NCI-H2081 treated with DMSO at 0.1 percent for 48 hours (cell line): ENCODE results near the gene CD58.
A peak's percentile ranks its signal among the peaks of the same experiment; 100 is the strongest.

Source experiments
- DNase-seq: peaks from one replicate; lab custom pipeline; 2025; lab: John Stamatoyannopoulos, UW

CD58 gene

DNA sequence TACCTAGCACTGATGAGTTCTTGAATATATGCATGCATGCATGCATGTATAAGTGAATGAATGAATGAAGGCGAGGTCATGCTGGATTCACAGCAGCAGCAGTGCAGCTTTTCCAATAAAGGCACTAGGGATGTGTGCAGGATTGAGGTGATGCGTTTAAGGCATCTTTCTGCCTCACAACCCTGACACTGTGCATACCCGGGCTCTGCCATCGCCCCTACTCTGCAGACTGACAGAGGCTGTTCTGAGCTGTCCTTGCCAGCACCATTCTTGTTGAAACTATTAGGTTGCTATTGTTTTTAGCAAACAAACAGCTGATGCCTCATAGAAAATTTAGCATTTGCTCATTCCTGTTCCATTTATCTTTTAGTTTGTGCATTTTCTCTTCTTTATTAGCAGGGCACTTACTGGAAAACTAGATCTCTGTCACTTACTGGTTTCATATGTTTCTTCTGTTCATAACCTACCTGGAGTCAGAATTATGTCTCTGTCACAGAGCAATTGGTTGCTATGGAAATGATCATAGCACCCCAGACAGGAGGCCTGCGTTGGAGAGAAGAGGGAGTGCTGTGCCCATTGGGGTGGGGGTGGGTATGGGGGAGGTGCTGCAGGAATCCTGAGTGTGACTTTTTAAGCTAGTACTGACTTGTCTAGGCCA is 79.0 kb downstream of the CD58 start:
- DNase-seq, result no peak

DNA sequence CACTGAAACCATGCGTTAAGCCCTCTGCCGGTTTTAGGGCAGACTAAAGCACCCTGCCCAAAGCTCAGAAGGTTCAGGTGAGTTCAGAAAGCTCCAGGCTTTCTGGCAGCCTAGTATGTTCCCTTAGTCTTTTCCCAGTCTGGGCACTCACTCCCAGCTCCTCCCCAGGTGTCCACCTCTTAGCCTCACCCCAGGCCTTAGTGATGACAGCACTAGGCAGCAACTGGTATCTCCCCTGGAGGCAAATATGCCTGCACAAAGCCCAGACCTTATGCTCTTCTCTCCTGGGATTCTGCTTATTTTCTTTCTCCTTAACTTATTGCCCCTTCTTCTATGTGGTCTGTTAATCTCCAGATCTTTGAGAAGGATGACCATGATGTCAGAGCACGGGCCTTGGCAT is 80.2 kb downstream of the CD58 start:
- DNase-seq, result no peak

DNA sequence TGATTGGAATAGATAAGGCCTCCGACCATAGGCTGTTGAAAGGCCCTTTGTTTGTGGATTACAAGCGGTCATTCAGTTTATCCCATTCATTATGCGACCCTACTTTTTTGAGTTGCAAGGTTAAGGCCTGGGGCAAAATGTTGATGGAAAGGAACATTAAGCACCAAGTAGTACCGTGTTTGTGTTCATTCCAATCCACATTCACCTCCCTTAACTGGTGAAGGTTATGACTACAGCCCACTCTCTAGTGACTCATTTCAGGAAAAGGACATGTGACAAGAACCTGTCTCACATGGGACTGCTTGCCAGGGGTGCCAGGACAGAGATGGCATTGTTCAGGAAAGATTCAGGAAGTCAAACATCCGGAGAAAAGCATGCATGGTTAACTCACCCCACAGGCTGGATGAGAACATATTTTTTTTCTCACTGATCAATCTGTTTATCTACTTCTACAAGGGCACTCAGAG is 81.6 kb downstream of the CD58 start:
- no peak for DNase-seq

DNA sequence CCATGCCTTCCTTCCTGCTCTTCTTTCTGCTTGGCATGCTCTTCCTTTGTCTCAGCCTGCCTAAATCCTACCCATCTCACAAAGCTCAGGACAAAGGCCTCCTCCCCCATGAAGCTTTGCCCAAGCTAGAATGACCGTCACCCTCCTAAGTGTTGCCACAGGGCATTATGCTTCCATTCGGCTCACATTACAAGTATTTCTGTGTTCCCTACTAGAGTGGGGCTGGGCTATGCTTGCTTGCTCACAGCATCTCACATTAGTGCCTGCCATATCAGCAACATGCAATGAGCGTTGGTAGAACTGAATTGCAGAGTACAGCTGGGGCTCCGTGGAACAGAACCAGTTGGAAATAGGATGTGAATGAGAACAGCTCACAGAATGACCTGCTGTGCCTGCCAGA is 82.8 kb downstream of the CD58 start:
- no peak for DNase-seq

DNA sequence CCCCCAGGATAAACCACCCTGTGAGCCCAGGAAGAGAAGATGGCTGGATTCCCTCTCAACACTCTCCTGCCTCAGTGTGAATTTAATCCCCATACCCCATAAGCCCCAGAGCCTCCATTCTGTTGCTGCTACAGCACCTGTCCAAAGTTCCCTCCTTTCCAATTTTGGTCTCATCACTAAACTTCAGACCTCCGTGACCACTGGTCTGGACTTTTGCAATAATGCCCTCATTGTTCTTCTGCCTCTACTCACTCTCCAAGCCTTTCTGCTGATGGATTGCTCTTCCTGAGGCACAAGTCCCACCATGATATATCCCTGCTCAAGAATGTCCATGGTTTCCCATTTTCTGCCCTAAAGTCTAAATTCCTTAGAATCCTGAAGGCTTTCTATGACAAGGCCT is 83.2 kb downstream of the CD58 start:
- no peak for DNase-seq

DNA sequence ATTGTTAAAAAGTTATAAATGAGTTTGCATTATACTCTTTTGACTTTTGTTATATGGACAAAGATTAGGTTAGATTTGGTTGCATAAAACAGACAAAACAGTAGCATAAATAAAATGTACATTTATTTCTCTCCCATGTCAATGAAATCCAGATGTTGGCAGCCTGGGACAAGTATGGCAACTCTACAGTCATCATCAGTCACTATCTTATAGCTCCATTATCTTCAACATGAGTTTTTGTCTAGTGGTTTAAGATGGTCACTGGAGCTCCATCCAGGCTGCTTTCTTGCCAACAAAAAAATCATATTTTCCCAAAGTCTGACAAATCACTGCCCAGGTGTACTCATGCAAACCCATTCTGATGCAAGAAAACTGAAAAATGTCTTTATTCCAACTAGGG is 83.8 kb downstream of the CD58 start:
- no peak for DNase-seq

DNA sequence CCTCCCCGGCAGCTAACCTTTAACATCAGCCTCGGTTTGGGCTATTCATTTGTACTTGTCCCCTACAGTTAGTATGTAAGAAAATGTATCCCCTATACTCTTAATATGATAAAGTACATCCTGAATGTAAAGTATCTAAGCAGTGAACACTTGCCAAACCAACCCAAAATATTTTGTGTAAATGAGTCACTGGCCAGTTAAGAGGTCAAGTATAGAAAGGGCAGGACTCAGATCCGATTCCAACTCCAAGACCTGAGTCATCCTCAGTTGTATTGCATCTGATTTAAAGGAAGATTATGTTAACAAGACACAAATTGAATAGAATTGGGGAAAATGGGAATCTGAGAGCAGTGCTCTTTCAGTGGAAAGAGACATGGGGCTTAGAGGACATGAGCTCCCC is 84.4 kb downstream of the CD58 start:
- DNase-seq, result no peak

DNA sequence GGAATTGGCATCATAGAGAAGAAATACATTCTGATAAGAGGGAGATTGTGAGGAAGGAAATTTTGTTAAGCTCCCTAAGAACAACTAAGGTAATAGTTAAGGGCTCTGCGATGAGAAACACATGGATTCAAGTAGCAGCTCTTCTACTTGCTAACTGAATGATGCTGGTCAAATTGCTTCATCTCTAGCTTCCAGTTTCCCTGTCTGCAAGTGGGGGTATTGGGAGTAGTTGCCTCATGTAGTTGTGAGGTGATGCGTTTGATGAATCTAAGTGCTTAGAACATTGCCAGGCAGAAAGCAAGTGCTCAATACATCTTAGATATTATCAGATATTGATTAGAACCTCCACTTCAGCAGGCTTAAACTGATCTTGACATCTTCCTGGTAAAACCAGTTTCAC is 84.8 kb downstream of the CD58 start:
- no peak for DNase-seq

DNA sequence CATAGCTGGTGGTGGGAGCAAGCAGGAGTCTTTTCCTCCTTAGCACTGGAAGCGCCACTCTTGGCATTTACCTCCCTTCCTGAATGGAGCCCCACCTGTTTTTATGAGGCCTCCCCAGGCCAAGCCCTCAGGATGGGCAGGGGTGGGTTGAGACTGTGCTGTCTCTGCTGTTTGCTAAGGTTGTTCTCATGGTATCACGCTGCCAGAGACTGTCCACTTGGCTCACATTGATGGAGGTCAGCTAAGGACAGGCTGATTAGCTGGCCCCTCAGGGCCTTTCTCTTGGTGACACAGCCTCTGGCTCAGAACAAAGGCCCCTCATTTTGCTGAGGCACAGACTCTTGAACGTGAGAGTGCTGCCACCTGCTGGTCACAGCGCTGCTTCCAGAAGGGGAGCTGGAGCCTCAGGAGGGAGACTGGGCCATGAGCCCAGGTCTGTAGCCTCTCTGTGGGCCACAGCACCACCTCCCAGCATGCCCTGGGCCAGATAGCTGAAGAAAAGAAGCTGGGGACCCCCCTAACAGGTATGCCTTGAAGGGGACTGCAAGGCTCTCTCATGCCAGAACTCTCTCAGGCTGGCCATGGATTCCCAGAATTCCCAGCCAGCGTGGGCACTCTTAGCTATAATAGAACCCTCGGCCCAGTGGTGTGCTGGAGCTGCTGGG is 85.6 kb downstream of the CD58 start:
- no peak for DNase-seq

DNA sequence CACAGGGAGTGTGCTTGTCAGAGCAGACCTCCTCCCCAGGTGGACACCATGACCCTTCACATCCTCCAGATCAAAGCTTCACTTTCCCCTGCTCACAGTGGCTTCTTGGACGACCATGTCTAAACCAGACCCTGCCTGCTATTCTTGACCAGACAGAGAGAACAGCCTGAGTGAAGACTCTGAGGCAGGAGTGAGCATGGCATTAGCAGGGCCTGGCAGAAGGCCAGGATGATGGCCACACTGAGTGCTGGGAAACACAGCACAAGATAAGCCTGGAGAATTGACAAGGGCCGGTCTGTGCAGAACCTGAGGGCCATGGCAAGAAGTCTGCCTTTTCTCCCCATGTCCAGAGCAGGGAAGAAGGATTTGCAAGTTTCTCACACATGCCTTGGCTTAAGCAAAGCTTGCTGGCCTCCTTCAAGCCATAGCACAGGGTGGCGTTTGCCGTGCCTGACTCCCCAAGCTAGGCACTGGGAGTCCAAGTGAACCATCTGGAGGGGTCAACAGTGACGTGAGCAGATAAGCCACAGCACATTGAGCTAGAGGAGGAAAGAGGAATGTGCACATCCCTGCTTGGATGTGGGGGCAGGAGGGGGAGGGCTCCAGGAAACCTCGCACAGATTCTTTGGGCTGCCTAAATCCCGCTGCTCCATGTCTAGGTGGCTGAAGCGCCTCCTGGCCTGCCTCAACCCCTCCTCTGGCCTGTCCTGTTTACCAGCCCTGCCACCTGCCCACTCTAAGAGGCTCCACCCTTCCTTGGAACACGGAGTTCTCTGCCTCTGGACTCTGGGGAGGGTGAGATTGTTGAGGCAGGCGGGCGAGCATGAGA is 87.1 kb downstream of the CD58 start:
- DNase-seq, result no peak

DNA sequence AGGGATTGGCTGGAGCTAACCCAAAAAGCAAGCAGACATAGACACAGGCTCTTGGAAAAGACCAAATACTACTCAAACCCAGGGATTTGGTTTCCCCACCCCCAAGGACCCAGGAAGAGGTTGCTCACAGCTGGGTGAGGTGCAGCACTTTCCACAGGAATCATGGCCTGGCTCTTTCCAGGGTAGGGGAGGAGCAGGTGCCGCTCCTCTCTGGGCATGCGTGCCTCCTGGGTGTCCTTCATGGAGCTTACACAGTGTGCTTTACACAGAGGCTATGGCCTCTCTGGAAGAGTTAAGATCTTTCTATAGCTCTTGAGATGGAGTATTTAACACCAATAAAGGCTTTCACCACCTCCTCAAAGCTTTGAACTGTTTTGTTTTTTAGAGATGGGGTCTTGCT is 88.3 kb downstream of the CD58 start:
- no peak for DNase-seq

DNA sequence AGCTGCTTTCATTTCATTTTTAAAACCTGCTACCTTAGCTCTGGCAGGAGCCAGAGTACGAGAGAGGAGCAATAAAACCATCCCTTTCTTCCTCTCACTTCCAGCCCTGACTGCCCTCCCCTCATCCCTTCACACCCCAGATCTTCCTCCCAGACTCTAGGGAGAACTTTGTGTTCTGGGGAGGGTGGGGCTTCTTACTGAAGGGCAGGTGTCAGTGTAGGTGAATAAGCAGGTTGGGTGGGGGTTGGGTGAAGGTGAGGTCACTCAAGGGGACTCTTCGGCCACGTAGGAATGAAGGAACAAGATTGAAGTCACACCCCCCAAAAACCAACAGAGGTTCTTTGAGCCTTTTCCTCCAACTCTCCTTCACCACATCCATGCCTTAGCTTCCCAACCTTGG is 88.9 kb downstream of the CD58 start:
- DNase-seq, result no peak

DNA sequence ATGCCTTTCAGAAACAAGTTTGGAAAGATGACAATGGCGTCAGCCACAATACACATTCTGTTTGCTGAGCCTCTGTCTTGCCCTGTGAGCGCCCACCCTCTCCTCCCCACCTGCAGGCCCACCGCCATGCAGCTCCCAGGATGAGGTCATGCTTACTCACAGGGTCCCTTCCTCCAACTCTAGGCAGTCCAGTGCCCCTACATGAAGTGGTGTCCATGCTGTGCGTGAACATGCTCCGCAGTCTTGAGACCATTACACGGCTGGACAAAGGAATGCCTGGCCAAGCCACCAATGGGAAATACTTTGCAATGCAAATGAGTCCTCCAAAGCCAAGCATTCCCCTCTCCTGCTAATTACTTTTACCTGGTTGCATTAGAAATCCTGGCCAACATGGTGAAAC is 92.2 kb downstream of the CD58 start:
- no peak for DNase-seq

DNA sequence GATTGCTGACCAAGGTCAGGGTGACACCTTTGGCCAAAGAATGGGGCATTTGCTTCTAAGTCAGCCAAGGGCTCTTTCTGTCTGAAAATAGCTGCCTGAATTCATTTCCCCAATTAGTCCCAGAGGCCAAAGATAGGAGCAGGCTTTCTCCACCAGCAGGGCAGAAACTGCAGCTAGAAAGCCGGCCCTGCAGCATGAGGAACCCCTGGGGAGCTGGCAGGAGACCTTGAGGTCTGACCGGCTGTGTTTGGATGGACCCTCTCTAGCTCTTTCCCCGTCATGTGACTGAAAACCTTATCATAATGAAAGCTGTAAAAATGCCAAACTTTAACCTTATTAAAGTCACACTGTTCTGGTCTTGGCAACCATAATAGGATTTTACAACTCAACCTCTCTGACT is 93.4 kb downstream of the CD58 start:
- no peak for DNase-seq

DNA sequence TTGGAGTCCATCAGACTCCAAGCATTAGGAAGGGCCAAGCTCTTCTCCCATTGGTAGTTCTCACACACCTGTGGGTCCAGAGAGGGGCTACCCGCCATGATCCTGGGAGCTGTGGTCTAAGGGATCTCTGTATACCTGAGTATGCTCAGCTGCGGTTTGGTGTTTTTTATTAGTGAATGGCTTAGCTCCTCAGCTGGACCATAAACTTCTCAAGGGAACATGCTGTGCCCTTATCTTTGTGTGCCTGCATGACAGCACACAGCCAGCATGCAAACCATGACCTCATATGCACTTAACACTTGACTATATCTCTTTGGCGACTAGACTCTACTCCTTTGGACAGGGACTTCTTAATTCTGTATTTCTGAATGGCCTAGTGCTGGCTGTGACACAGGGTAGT is 94.5 kb downstream of the CD58 start:
- no peak for DNase-seq

DNA sequence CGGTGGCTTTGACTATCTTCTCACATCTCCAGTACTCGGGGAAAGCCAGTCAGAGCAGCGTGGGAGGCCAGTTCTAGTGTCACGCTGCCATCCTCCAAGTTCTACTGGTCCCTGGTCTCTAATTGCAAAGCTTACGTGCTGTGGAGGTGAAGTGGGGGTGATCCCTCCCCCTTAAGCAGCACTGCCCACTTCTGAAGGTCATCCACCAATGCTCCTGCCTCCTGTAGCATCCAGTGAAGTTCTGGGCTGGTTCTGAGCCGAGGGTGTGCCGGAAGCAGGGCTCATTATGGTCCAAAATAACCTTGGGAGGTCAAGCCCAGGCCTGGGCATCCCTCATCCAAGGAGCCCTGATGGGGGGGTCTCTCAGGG is 95.0 kb downstream of the CD58 start:
- no peak for DNase-seq

DNA sequence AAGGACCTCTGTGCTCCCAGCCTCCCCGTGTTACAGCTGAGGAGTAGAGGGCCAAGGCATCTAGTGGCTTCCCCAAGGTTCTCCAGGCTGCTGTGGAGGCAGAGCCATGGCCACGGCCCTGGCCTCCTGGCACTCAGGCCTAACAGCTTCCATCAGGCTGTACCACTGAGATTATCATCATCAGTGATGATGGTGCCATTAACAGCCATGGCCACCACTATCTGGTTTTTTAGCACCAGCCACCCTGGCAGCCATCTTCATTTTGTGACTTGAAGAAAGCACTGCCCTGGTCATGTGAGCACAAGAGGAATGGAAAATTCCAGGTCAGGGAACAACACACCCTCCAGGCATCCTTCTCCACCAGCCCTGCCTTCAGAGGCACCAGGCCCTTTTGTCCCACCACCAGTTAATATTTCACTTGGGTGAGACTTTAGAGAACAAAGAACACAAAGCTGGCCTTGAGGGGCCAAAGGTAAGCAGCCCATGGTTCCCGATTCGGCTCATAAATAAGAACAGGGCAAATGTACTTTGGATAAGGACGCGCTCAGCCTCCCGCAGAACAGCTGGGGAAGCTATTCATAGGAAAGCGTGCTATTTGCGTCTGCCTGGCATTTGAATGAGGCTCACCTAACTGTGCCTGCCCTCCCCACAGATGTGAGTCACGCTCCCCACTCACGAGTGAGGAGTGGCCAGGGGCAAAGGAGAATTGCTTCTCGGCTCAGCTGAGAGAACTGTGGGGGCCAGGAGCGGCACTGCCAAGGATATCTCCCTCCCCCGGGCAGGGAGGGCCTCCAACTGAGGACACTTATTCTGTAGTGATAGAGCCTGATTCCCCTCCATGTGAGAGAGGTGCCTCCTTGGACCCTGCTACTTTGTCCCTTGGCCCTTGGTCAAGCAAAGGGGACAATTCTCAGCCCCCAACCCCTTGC is 95.6 kb downstream of the CD58 start:
- DNase-seq, result no peak

DNA sequence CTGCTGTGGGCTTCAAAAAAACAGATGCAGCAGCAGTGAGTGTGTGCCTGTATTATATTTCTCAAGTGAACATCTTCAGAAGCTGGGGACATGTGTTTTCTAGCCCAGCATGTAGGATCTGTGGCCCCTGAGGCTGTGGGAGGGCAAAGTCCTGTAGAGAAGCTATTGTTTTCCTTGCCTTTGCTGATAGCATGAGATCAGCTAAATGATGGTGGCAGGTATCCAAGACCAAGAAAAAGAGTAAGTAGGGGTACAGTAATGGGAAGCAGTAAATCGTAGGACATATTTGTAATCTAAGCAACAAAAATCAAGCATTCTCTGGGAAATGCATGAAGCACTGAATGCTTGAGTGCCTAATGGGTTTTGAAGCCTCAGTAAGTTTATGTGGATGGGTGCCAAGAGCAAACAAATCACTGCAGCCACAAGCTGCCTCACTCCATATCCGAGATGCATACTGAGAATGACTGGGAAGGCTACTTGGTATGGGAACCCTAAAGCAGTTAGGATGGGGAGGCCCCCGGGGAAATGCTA is 98.3 kb downstream of the CD58 start:
- DNase-seq, result peak; percentile 32

DNA sequence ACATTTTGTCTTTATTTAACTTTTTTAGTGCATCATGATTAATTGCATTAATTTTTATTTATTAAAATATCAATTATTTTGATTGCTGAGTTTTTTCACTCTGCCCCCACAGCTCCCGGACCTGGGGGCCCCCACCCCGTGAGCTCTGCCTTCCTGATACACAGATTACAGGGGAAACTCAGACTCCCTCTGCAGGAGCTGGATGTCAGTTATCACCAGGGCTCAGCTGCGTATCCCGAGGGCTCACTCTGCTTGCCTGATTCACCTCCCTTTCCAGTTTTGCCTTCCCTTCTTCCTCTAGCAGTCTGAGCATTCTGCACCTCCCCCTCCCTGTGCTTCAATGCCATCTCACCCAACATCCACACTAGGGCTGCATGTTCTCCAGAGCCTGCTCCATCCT is 99.6 kb downstream of the CD58 start:
- DNase-seq, result no peak

DNA sequence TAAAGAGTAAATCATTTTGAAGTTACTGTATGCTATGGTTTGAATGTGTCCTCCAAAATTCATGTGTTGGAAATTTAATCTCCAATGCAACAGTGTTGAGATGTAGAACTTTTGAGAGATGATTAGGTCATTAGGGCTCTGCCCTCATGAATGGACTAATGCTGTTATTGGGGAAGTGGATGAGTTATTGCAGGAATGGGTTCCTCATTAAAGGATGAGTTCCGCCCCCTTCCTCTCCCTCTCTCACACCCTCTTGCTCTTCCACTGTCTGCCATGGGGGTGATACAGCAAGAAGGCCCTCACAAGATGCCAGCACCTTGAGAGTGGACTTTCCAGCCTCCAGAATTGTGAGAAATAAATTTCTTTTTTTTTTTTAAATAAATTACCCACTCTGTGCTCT is 100.2 kb downstream of the CD58 start:
- DNase-seq, result no peak

DNA sequence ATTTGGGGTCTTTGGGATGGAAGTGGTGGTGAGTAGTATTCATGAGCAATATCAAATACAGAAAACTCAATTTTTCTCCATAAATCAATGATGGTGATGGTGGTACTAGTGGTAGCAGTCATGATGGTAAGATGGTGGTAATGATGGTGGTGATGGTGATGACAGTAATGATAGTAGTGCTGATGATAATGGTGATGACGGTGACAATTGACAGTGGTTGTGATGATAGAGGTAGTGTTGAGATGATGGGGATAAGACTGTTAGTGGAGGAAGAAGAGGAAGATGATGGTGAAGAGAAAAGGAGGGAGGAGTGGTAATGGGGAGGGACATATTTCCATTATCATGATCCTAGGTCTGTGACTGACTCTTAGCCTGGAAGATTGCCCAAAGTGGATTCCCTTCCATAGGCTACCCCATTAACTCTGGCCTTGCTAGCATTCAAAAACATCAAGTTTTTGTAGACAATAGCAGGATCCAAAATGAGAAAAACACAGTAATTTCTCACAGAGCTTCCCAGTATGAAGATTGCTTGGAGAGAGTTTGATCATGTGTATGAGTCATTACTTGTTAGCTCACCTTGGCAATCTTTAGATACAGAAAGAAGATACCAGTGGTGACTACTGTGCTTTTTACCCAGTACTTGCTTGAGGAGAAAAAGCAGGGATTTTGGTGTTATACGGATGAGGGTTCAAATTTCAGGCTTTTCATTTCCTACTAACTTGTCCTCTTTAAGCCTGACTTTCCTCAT is 103.8 kb downstream of the CD58 start:
- DNase-seq, result no peak
